22Rv1 (cell line): ENCODE results near the gene MAPK8IP2.

Experiments
- ZFX ChIP-seq: fragments of 450-650 bp; IDR thresholded peaks from 2 replicates; pipeline ENCODE4 v1.6.1; 2017; ENCODE audit warnings: antibody characterized with exemption, borderline replicate concordance
- TF ChIP-seq, protein P1 (sequence below): fragments of 450-650 bp; IDR thresholded peaks from 2 replicates; pipeline ENCODE4 v1.5.1; 2017; ENCODE audit warnings: mild to moderate bottlenecking

DNA sequence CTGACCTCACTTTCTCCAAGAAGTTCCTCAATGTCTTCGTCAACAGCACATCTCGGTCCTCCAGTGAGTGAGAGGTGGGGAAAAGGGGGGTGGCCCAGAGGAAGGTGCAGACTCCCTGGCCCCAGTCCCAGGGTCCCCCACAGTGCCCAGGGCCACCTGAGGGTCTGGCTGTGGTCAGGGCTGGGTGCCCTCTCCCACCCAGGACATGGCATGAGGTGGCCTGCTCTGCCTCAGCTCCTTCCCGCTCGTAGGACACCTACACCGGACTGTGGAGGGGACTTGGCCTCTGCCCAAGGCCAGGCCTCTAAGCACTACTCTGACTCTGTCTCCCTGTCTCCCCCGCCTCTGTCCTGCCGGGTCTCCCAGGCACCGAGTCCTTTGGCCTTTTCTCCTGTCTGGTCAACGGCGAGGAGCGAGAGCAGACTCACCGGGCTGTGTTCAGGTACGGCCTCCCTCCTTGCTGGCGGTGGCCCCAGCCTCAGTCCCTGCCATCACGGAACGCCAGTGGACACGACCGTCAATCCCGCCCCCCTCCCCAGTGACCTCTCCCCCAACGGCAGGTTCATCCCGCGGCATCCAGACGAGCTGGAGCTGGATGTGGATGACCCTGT lies 4.5 kb downstream of the MAPK8IP2 start:
- TF ChIP-seq, protein P1, sequence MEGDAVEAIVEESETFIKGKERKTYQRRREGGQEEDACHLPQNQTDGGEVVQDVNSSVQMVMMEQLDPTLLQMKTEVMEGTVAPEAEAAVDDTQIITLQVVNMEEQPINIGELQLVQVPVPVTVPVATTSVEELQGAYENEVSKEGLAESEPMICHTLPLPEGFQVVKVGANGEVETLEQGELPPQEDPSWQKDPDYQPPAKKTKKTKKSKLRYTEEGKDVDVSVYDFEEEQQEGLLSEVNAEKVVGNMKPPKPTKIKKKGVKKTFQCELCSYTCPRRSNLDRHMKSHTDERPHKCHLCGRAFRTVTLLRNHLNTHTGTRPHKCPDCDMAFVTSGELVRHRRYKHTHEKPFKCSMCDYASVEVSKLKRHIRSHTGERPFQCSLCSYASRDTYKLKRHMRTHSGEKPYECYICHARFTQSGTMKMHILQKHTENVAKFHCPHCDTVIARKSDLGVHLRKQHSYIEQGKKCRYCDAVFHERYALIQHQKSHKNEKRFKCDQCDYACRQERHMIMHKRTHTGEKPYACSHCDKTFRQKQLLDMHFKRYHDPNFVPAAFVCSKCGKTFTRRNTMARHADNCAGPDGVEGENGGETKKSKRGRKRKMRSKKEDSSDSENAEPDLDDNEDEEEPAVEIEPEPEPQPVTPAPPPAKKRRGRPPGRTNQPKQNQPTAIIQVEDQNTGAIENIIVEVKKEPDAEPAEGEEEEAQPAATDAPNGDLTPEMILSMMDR: no peak
- TF ChIP-seq ZFX: no peak
